T-cell (primary cell): ENCODE data around the gene C9orf85. TPM values are rescaled to one million over a fixed set of nuclear protein-coding genes. Genes with fewer than 3 reads are reported as not detected.

Experiments used
- ATAC-seq, 4 experiments: fragments of 200-7000 bp in 3 of 4; fragments of 150-1000 bp in 1 of 4; cut with Tn5 transposase; replicated peaks in 1 of 4; 1 replicate in 3 of 4; 2 replicates in 1 of 4; pipeline ENCODE4 v1.10.0; 2021; ENCODE audit warnings: moderate library complexity in 3 of 4, mild to moderate bottlenecking in 2 of 4, moderate number of reproducible peaks in 1 of 4
- CTCF ChIA-PET, 2 donors: fragments of 300-600 bp; sonication (Branson Sonifier 250); formaldehyde crosslinking; loops; one replicate each; lab custom pipeline; 2022; ENCODE audit warnings: antibody characterized with exemption in 2 of 2; lab: Charles Lee
- POLR2A ChIA-PET, 2 donors: fragments of 300-600 bp; sonication (Branson Sonifier 250); formaldehyde crosslinking; loops; one replicate each; lab custom pipeline; 2022; ENCODE audit warnings: antibody characterized with exemption in 2 of 2; lab: Charles Lee
- DNase-seq, 35 experiments: peaks; one replicate each; pipeline versions ENCODE4 v3.0.0 to v3.0.0-alpha.2; 2013 to 2023
- H3K27ac ChIP-seq: one replicate; pipeline ENCODE4 v1.5.1; 2013; ENCODE audit warnings: low read length
- H3K27me3 ChIP-seq, 2 experiments: replicated peaks in 1 of 2; 1 replicate in 1 of 2; 2 replicates in 1 of 2; pipeline versions ENCODE4 v1.6.1 to v1.7.0; 2013; ENCODE audit warnings: low read length in 1 of 2, mixed read lengths in 1 of 2; ENCODE audit not compliant: control insufficient read depth in 2 of 2, insufficient read depth in 2 of 2; ENCODE audit errors: extremely low read depth in 1 of 2
- H3K36me3 ChIP-seq, 2 donors: 1 replicate in 1 of 2; 2 replicates in 1 of 2; pipeline versions ENCODE4 v1.6.1 to v1.7.0; 2013; ENCODE audit warnings: low read length in 1 of 2; ENCODE audit not compliant: control insufficient read depth in 2 of 2, insufficient read depth in 1 of 2; ENCODE audit errors: extremely low read depth in 1 of 2
- H3K4me1 ChIP-seq, 2 experiments: 1 replicate in 1 of 2; 2 replicates in 1 of 2; pipeline versions ENCODE4 v1.6.1 to v1.7.0; 2013; ENCODE audit warnings: low read length in 2 of 2, mixed read lengths in 1 of 2; ENCODE audit not compliant: insufficient read depth in 2 of 2, control insufficient read depth in 1 of 2; ENCODE audit errors: extremely low read depth in 1 of 2
- H3K4me3 ChIP-seq, 2 donors: 1 replicate in 1 of 2; 2 replicates in 1 of 2; pipeline versions ENCODE4 v1.5.1 to v1.7.0; 2013; ENCODE audit warnings: mild to moderate bottlenecking in 2 of 2, low read length in 1 of 2, moderate library complexity in 1 of 2; ENCODE audit not compliant: control insufficient read depth in 1 of 2; ENCODE audit errors: extremely low read depth in 1 of 2
- H3K9me3 ChIP-seq: 2 replicates; pipeline ENCODE4 v1.7.0; 2013
- H3K27ac Mint-ChIP-seq, 2 donors: one replicate each; pipeline ENCODE4 v1.8.0; 2020 to 2021; ENCODE audit warnings: mild to moderate bottlenecking in 2 of 2, mixed read lengths in 2 of 2
- H3K27me3 Mint-ChIP-seq, 2 donors: one replicate each; pipeline ENCODE4 v1.8.0; 2021 to 2022; ENCODE audit warnings: mixed read lengths in 2 of 2
- H3K36me3 Mint-ChIP-seq: one replicate; pipeline ENCODE4 v1.8.0; 2021; ENCODE audit warnings: mixed read lengths
- H3K4me1 Mint-ChIP-seq, 3 donors: one replicate each; pipeline ENCODE4 v1.8.0; 2020 to 2022; ENCODE audit warnings: mixed read lengths in 3 of 3, mild to moderate bottlenecking in 1 of 3
- H3K4me3 Mint-ChIP-seq, 3 donors: one replicate each; pipeline ENCODE4 v1.8.0; 2020 to 2022; ENCODE audit warnings: mild to moderate bottlenecking in 3 of 3, mixed read lengths in 3 of 3, moderate library complexity in 3 of 3
- H3K9me3 Mint-ChIP-seq, 3 donors: one replicate each; pipeline ENCODE4 v1.8.0; 2020 to 2022; ENCODE audit warnings: mixed read lengths in 3 of 3
- WGBS: methylation state at CpG from one replicate; pipeline ENCODE4 v1.1.5; 2013; ENCODE audit warnings: missing lambda C conversion rate; ENCODE audit not compliant: insufficient coverage; 5-methylcytosine and 5-hydroxymethylcytosine counted together
- total RNA-seq, 35 experiments: library from RNA in 6 of 35; stranded (reverse) in 6 of 35; fragments of 120-200 nt in 1 of 35; gene quantifications; one replicate each; pipeline versions ENCODE4 v1.2.1 to v1.2.4 and lab custom pipeline; 2013 to 2026

Gene C9orf85
- total RNA-seq (1 to 10 TPM; 6.1 to 10.0 (median 7.6) TPM), total RNA-seq (lab: John Stamatoyannopoulos, UW) (3.3 to 14.9 (median 9.0) reads per million in 29 experiments)
- total RNA-seq (2013): 15.0 TPM

GRCh38 chr9:71911061-71911907 is at the start of gene C9orf85, which contains the start of gene ABHD17B:
Gene C9orf85, plus strand, starts transcription at chr9:71911639. Its CDS starts 96 bp downstream, at chr9:71911735.
Gene ABHD17B, minus strand, starts transcription at chr9:71911193. Its CDS starts 36,113 bp downstream, at chr9:71875080.
- H3K9me3 Mint-ChIP-seq: no peaks in the 10 kb centered on the region
- Histone ChIP-seq H3K27me3 (no peaks in the 10 kb centered on the region), H3K27ac (peak within 1 kb of the TSS; percentile 69), H3K4me1 (peaks cover 11 to 21% of the 10 kb centered on the region in 2 experiments), H3K36me3 (peaks cover 0 to 5% of the 10 kb centered on the region in 2 donors), H3K4me3 (peak within 1 kb of the TSS; percentile 65 to 95), H3K9me3 (no peaks in the 10 kb centered on the region)
- ATAC-seq (peak; percentile 93 to 96 (median 95)), DNase-seq (peak; percentile 90 to 99 (median 96))
- H3K27me3 Mint-ChIP-seq: no peaks in the 10 kb centered on the region
- H3K4me3 Mint-ChIP-seq: peak within 1 kb of the TSS; percentile 98 to 100 (median 99)
- WGBS: under 1% methylated on average over 38 of the region's 45 CpGs
- POLR2A ChIA-PET: interaction anchor here (0.6 to 1.4 kb wide), 8 partner anchors 14 to 454 kb away, joined by 3 to 8 read pairs (median 4); partner anchors contain the start of gene ZFAND5 (in 1 of the 2)
- peak within 1 kb of the TSS; percentile 97 to 98 for H3K27ac Mint-ChIP-seq
- CTCF ChIA-PET: interaction anchor here (0.5 to 1.8 kb wide), 15 partner anchors 9 to 652 kb away, joined by 3 to 8 read pairs (median 4); no protein-coding TSS in a partner anchor
- H3K36me3 Mint-ChIP-seq: no peaks in the 10 kb centered on the region
- peaks cover 70 to 79% (median 77%) of the 10 kb centered on the region in 3 donors for H3K4me1 Mint-ChIP-seq

GRCh38 chr9:71863631-71864030 is 47.8 kb upstream of the C9orf85 start:
- Histone ChIP-seq H3K27me3 (no peaks in the 10 kb centered on the region), H3K27ac (no peak overlapping the region), H3K9me3 (peaks cover 13% of the 10 kb centered on the region), H3K36me3 (no peaks in the 10 kb centered on the region), H3K4me3 (no peak overlapping the region), H3K4me1 (no peaks in the 10 kb centered on the region)
- peaks cover 0 to 2% (median 0%) of the 10 kb centered on the region in 3 donors for H3K4me1 Mint-ChIP-seq
- H3K36me3 Mint-ChIP-seq: peaks cover 48% of the 10 kb centered on the region
- ATAC-seq: no peak
- DNase-seq: no peak
- no peak overlapping the region for H3K27ac Mint-ChIP-seq
- no peaks in the 10 kb centered on the region for H3K27me3 Mint-ChIP-seq
- CTCF ChIA-PET: no interaction called here
- H3K4me3 Mint-ChIP-seq: no peak overlapping the region
- H3K9me3 Mint-ChIP-seq: peaks cover 7 to 20% (median 16%) of the 10 kb centered on the region in 3 donors
- POLR2A ChIA-PET: interaction anchor here in 1 of 2 donors (0.8 kb wide), 1 partner anchor 11 kb away, joined by 4 read pairs; no protein-coding TSS in a partner anchor
- no CpG with 5 or more reads among the region's 1 CpG for WGBS

GRCh38 chr9:71875345-71875744 is 36.1 kb upstream of the C9orf85 start:
- Histone ChIP-seq H3K27me3 (no peaks in the 10 kb centered on the region), H3K4me3 (no peak overlapping the region), H3K27ac (no peak overlapping the region), H3K9me3 (peaks cover 3% of the 10 kb centered on the region), H3K36me3 (peaks cover 0 to 12% of the 10 kb centered on the region in 2 donors), H3K4me1 (peaks cover 0 to 3% of the 10 kb centered on the region in 2 experiments)
- ChIA-PET CTCF (interaction anchor here in 1 of 2 donors (1.0 kb wide), 1 partner anchor 34 kb away, joined by 3 read pairs; no protein-coding TSS in a partner anchor), POLR2A (interaction anchor here (0.5 to 0.7 kb wide), 3 partner anchors 10 to 123 kb away, joined by 3 read pairs; no protein-coding TSS in a partner anchor)
- peaks cover 11 to 24% (median 16%) of the 10 kb centered on the region in 3 donors for H3K9me3 Mint-ChIP-seq
- no peak for DNase-seq
- no peak overlapping the region for H3K27ac Mint-ChIP-seq
- no peaks in the 10 kb centered on the region for H3K27me3 Mint-ChIP-seq
- H3K36me3 Mint-ChIP-seq: peaks cover 40% of the 10 kb centered on the region
- 100% methylated on average over 3 of the region's 6 CpGs for WGBS
- H3K4me3 Mint-ChIP-seq: no peak overlapping the region
- peaks cover 14 to 28% (median 15%) of the 10 kb centered on the region in 3 donors for H3K4me1 Mint-ChIP-seq
- no peak for ATAC-seq

GRCh38 chr9:71876106-71876505 is 35.3 kb upstream of the C9orf85 start:
- Histone ChIP-seq H3K27me3 (no peaks in the 10 kb centered on the region), H3K4me1 (peaks cover 0 to 3% of the 10 kb centered on the region in 2 experiments), H3K4me3 (no peak overlapping the region), H3K36me3 (peaks cover 0 to 12% of the 10 kb centered on the region in 2 donors), H3K9me3 (peaks cover 3% of the 10 kb centered on the region), H3K27ac (no peak overlapping the region)
- DNase-seq: no peak
- Mint-ChIP-seq H3K27ac (no peak overlapping the region), H3K36me3 (peaks cover 38% of the 10 kb centered on the region), H3K4me1 (peaks cover 15 to 30% (median 16%) of the 10 kb centered on the region in 3 donors), H3K27me3 (no peaks in the 10 kb centered on the region), H3K9me3 (peaks cover 15 to 30% (median 20%) of the 10 kb centered on the region in 3 donors), H3K4me3 (no peak overlapping the region)
- ChIA-PET POLR2A (interaction anchor here in 1 of 2 donors (0.7 kb wide), 1 partner anchor 16 kb away, joined by 3 read pairs; no protein-coding TSS in a partner anchor), CTCF (interaction anchor here in 1 of 2 donors (0.9 to 1.0 kb wide), 2 partner anchors 35 to 97 kb away, joined by 3 read pairs; no protein-coding TSS in a partner anchor)
- ATAC-seq: no peak
- no CpG with 5 or more reads among the region's 2 CpGs for WGBS

GRCh38 chr9:71876829-71877228 is 34.6 kb upstream of the C9orf85 start:
- ChIA-PET POLR2A (no interaction called here), CTCF (no interaction called here)
- Histone ChIP-seq H3K27me3 (no peaks in the 10 kb centered on the region), H3K27ac (no peak overlapping the region), H3K4me3 (no peak overlapping the region), H3K9me3 (peaks cover 3% of the 10 kb centered on the region), H3K4me1 (peaks cover 0 to 3% of the 10 kb centered on the region in 2 experiments), H3K36me3 (peaks cover 0 to 8% of the 10 kb centered on the region in 2 donors)
- H3K36me3 Mint-ChIP-seq: peaks cover 43% of the 10 kb centered on the region
- H3K27me3 Mint-ChIP-seq: no peaks in the 10 kb centered on the region
- H3K4me3 Mint-ChIP-seq: no peak overlapping the region
- H3K9me3 Mint-ChIP-seq: peaks cover 15 to 33% (median 20%) of the 10 kb centered on the region in 3 donors
- DNase-seq (no peak), ATAC-seq (no peak)
- H3K27ac Mint-ChIP-seq: no peak overlapping the region
- H3K4me1 Mint-ChIP-seq: peaks cover 15 to 35% (median 16%) of the 10 kb centered on the region in 3 donors
